OCI-LY1 (cell line): ENCODE results near the gene TTBK1.

ENCODE experiments used
- EZH2 ChIP-seq: fragments of 200-600 bp; sonication (generic), shearing (Covaris generic); IDR thresholded peaks from 2 replicates; pipeline ENCODE4 v1.8.0; 2017; ENCODE audit warnings: borderline replicate concordance, mixed run types, mild to moderate bottlenecking, antibody characterized with exemption, low read length, moderate library complexity, mixed read lengths
- TF ChIP-seq, protein P1 (sequence below): fragments of 200-600 bp; sonication (generic), shearing (Covaris generic); IDR thresholded peaks from 2 replicates; pipeline ENCODE4 v1.5.1; 2017; ENCODE audit warnings: mild to moderate bottlenecking, antibody characterized with exemption, low read length, moderate library complexity, mixed read lengths

DNA sequence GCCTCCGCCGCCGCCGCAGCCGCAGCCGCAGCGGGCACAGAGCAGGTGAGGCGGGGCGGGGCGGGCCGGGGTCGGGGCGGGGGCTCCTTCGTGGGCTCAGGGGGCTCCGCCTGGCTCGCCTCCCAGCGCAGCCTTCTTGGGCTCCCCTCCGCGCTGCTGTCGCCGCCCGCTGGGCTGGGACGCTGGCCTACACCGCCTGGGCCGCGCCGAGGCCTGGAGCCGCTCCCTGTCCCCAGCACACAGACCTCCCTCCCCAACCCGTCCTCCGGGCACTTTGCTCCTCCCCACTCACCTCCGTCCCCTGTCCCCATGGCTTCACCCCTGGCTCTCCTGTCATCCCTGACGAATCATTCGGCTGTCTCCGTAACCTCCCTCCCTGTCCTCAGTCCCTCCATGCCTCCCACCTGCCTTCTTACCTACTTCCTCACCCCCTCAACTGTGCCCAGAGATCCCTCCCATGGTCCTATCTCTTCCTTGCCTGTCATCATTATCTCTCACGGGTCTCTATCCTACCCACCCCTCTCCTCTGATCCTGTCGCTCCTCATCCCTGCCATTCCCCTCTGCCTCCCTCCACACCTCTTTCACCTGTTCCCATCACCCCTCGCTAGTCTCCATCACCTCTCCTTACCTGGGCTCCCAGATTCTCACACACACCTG is 512 bp downstream of the TTBK1 start:
- TF ChIP-seq, protein P1, sequence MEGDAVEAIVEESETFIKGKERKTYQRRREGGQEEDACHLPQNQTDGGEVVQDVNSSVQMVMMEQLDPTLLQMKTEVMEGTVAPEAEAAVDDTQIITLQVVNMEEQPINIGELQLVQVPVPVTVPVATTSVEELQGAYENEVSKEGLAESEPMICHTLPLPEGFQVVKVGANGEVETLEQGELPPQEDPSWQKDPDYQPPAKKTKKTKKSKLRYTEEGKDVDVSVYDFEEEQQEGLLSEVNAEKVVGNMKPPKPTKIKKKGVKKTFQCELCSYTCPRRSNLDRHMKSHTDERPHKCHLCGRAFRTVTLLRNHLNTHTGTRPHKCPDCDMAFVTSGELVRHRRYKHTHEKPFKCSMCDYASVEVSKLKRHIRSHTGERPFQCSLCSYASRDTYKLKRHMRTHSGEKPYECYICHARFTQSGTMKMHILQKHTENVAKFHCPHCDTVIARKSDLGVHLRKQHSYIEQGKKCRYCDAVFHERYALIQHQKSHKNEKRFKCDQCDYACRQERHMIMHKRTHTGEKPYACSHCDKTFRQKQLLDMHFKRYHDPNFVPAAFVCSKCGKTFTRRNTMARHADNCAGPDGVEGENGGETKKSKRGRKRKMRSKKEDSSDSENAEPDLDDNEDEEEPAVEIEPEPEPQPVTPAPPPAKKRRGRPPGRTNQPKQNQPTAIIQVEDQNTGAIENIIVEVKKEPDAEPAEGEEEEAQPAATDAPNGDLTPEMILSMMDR, result no peak
- TF ChIP-seq EZH2, result no peak
